Measurements from ENCODE around the gene HDAC1.
"Not testable (repeated sequence)": the region's sequence is repeated elsewhere in the genome, so short reads cannot be mapped to it uniquely, and the experiment has no call there.

The HDAC1 gene

DNA sequence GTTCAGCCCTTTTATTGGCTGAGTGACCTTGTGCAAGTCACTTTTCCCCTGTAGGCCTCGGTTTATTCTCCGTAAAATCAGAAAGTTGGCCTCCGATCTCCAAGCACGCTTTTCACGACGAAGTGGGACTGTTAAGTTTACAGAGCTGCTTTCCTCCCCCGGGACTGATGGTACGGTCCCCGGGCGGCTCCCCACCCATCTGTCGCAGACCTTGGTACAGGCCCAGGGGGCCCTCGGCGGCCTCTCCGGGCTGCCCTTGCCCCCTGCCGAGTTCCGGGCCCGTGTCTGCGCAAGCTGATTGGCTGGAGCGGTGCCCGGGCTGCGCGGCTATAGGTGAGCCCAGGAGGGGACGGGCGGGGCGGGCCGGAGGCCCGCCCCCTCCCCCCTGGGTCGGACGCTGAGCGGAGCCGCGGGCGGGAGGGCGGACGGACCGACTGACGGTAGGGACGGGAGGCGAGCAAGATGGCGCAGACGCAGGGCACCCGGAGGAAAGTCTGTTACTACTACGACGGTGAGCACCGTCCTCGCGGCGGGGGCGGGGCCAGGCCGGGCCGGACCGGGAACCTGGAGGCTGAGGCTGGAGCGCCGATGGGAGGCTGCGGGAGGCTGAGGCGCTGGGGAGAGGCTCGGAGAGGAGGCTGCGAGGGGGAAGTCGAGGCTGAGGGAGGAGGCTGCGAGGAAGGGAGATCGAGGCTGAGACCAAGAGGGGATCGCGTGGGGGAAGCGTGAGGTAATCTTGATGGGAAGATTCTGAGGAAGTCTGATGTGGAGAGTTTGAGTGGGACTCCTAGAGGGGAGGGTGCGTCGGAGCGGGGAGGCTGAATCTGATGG lies at the start of gene HDAC1:
HDAC1 (plus strand) TSS at position 376 of the 831 bp plus-strand sequence; CDS start at position 463, 87 bp downstream.
- H3K36me3 Mint-ChIP-seq: peaks cover 25% of the 10 kb centered on the region
- peaks cover 55% of the 10 kb centered on the region for H3K4me1 Mint-ChIP-seq
- H3K27ac Mint-ChIP-seq: peak within 1 kb of the TSS; percentile 95
- no peaks in the 10 kb centered on the region for H3K9me3 Mint-ChIP-seq
- peak; percentile 97 for DNase-seq
- CTCF ChIA-PET: interaction anchor here (0.9 to 2.9 kb wide), 6 partner anchors 12 to 76 kb away, joined by 3 to 12 read pairs (median 6); no protein-coding TSS in a partner anchor
- peak within 1 kb of the TSS; percentile 100 for H3K4me3 Mint-ChIP-seq
- peaks cover 9% of the 10 kb centered on the region for H3K27me3 Mint-ChIP-seq

DNA sequence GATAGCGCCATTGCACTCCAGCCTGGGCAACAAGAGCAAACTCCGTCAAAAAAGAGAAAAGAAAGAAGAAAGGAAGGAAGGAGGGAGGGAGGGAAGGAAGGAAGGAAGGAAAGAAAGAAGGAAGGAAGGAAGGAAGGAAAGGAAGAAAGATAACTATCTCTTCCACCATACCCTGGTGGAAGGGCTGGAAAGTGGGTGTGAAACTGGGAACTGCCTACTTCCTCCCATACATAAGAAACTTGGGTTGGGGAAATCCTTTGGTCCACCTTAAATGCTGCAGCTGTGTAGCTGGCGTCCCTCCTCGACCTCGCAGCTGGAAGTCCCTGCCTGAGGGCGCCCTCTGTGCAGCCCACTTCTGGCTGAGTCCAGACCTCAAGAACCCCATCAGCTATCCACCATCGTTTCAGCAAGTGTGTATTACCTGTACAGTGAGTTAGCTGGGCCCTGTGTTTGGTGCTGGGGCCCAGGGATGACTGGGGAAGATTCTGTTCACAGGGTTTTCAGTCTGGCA lies 49.5 kb upstream of the HDAC1 start:
- H3K9me3 Mint-ChIP-seq: no peaks in the 10 kb centered on the region
- H3K36me3 Mint-ChIP-seq: no peaks in the 10 kb centered on the region
- H3K27ac Mint-ChIP-seq: no peak overlapping the region
- no peak for DNase-seq
- no peak overlapping the region for H3K4me3 Mint-ChIP-seq
- H3K27me3 Mint-ChIP-seq: peaks cover 20% of the 10 kb centered on the region
- CTCF ChIA-PET: interaction anchor here (0.8 to 1.1 kb wide), 2 partner anchors 11 to 23 kb away, joined by 3 read pairs; no protein-coding TSS in a partner anchor
- peaks cover 51% of the 10 kb centered on the region for H3K4me1 Mint-ChIP-seq

DNA sequence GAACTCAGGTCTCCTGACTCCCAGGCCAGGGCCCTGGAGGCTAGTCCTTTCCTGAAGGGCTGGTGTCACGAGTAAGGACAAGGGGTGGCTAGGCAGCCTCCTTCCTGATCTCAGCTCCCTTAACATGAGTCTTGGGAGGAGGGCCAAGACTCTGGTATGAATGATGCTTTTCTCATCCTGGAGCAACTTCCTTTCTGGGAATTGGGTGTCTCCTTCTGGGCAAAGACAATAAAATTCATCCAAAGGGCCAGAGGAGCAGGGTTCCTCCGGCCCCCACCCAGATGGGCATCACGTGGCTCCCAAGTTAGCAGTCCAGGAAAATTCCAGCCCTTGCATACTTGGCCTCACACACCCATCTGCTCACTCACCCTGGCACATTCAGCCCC lies 45.0 kb upstream of the HDAC1 start, which contains the start of gene FAM167B:
FAM167B (plus strand) TSS at position 335 of the 386 bp plus-strand sequence. CDS start 200 bp downstream, outside the sequence.
- CTCF ChIA-PET: interaction anchor here (1.2 to 4.2 kb wide), 3 partner anchors 12 to 31 kb away, joined by 4 to 16 read pairs (median 7); no protein-coding TSS in a partner anchor
- Mint-ChIP-seq H3K4me1 (peaks cover 66% of the 10 kb centered on the region), H3K9me3 (no peaks in the 10 kb centered on the region), H3K27me3 (no peaks in the 10 kb centered on the region), H3K27ac (peak within 1 kb of the TSS; percentile 96), H3K4me3 (peak within 1 kb of the TSS; percentile 67), H3K36me3 (peaks cover 8% of the 10 kb centered on the region)
- DNase-seq: no peak

DNA sequence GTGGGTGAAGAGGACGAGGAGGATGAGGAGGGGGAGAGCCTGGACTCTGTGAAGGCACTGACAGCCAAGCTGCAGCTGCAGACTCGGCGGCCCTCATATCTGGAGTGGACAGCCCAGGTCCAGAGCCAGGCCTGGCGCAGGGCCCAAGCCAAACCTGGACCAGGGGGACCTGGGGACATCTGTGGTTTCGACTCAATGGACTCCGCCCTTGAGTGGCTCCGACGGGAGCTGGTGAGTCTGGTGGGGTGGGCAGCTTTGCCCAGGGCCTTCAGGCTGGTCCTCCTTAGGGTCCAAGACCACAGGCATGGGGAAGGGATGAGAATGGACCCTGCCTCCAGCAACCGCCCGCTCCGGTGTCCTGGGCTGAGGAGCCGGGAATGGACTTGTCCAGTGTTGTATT lies 44.4 kb upstream of the HDAC1 start:
- Mint-ChIP-seq H3K9me3 (no peaks in the 10 kb centered on the region), H3K27ac (peak overlapping the region; percentile 96), H3K4me3 (peak overlapping the region; percentile 67), H3K36me3 (peaks cover 14% of the 10 kb centered on the region), H3K27me3 (no peaks in the 10 kb centered on the region), H3K4me1 (peaks cover 60% of the 10 kb centered on the region)
- DNase-seq: no peak
- CTCF ChIA-PET: interaction anchor here (1.1 to 5.9 kb wide), 12 partner anchors 9 to 103 kb away, joined by 4 to 61 read pairs (median 9); partner anchors contain the start of genes EIF3I, HDAC1 and TMEM234

DNA sequence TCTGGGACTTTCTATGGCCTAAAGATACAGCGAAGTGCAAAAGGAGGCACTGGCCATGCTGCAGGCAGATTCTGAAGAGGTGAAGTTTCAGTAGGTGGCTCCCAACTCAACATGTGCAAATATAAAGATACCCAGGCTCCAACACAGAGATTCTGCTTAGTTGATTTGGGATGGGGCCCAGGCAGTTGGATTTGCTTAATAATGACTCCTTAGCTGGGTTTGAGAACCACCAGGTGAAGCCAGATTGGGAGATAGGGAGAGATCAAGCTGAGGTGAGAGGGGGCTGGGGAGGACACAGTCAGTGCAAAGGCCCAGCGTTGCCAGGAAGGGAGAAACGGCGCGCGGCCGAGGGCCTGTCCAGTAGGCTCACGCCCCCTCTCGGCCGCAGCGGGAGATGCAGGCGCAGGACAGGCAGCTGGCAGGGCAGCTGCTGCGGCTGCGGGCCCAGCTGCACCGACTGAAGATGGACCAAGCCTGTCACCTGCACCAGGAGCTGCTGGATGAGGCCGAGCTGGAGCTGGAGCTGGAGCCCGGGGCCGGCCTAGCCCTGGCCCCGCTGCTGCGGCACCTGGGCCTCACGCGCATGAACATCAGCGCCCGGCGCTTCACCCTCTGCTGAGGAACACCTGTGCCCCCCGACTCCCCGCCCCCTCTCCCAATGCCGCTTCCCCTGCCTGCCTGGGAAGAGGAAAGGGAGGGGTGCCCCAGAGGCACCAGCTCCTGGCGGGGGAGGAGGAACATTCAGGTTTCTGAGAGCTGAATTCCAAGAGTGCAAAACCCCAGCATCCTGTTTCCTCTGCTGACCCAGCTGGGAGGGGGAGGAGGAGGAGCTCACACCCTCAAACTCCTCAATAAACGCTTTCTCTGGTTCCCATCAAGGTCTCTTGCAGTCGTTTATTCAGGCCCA lies 43.6 kb upstream of the HDAC1 start:
- Mint-ChIP-seq H3K4me3 (peak overlapping the region; percentile 67), H3K27me3 (no peaks in the 10 kb centered on the region), H3K4me1 (peaks cover 55% of the 10 kb centered on the region), H3K36me3 (peaks cover 21% of the 10 kb centered on the region), H3K27ac (peak overlapping the region; percentile 96), H3K9me3 (no peaks in the 10 kb centered on the region)
- CTCF ChIA-PET: interaction anchor here (0.9 to 5.9 kb wide), 19 partner anchors 9 to 175 kb away, joined by 3 to 61 read pairs (median 5); partner anchors contain the start of genes EIF3I, HDAC1, TMEM234 and TMEM39B
- DNase-seq: peak; percentile 85

DNA sequence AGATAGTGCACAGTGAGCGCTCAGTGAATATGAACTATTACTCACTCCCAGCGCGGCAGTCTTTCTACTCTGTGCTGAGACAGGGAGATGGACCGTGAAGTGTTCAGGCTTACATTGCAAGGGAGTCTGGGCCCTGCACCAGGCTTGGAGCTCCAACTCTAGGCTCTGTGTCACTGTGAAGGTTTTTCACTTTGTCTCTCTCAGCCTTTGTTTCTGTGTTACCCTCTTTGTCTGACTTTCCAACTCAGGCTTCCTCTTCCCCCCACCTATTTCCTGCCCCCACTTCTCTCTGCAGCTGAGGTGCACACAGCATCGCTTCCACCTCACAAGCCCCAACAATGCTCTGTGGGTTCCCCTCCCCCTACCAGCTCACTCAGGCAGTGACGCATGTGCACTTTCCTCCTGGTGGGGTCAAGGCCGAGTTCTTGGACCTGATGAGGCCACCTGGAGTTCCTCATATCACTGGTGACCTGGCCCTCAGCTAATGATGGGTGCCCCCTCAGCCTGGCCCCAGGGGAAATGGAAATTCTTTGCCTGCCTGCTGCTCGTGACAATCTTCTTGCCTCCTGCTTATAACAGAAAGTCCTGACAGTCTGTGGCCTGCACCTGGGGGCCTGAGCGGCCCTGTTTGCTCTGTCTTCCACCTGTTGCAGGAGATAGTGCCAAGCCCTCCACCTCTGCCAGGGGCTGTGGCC lies 41.9 kb upstream of the HDAC1 start:
- Mint-ChIP-seq H3K27me3 (no peaks in the 10 kb centered on the region), H3K4me1 (peaks cover 58% of the 10 kb centered on the region), H3K4me3 (peak overlapping the region; percentile 99), H3K9me3 (no peaks in the 10 kb centered on the region), H3K36me3 (peaks cover 32% of the 10 kb centered on the region), H3K27ac (peak overlapping the region; percentile 96)
- CTCF ChIA-PET: interaction anchor here (1.0 to 5.9 kb wide), 7 partner anchors 9 to 34 kb away, joined by 3 to 61 read pairs (median 22); partner anchors contain the start of genes EIF3I and TMEM234
- DNase-seq: peak; percentile 91

DNA sequence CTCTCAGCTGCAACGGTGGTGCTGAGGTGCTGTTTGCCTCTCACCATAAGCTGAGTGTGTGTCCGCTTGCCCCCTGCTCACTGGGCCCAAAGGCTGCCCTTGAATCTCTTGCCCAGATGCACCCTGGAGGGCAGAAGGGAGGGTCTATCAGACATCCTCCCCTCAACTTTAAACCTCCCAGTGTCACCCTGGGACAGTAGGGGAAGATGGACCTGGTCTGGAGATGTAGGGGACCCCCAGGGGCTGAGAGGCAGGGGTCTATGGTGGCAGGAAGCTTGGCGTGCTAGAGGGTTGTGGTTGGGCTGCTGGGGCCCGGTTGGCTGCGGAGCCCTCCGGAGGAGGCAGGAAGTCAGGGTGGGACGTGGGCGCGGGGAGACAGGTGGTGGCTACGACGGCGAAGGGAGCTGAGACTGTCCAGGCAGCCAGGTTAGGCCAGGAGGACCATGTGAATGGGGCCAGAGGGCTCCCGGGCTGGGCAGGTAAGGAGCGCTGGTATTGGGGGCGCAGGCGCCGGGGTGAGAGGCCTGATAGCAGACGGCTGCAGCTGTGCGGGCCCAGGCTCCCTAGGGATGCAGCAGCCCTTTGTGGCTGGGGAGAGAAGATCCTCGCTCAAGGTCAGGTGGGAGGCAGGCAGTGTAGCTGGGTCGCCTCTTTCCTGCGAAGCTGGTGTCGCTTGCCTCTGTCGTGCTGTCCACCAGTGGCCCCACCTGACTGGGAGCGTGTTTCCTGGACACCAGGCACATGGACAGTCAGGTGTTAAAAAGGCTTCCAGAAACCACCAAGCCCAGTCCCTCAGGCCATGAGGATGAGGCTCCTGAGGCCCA lies 40.8 kb upstream of the HDAC1 start, which contains the start of gene LCK:
LCK (plus strand) TSS at position 373 of the 824 bp plus-strand sequence. CDS start 23,065 bp downstream, outside the sequence.
- H3K4me1 Mint-ChIP-seq: peaks cover 55% of the 10 kb centered on the region
- peak within 1 kb of the TSS; percentile 99 for H3K4me3 Mint-ChIP-seq
- peak; percentile 78 for DNase-seq
- CTCF ChIA-PET: interaction anchor here (3.5 to 5.9 kb wide), 4 partner anchors 13 to 35 kb away, joined by 16 to 61 read pairs (median 36); no protein-coding TSS in a partner anchor
- H3K36me3 Mint-ChIP-seq: peaks cover 38% of the 10 kb centered on the region
- no peaks in the 10 kb centered on the region for H3K9me3 Mint-ChIP-seq
- H3K27me3 Mint-ChIP-seq: no peaks in the 10 kb centered on the region
- peak within 1 kb of the TSS; percentile 96 for H3K27ac Mint-ChIP-seq

DNA sequence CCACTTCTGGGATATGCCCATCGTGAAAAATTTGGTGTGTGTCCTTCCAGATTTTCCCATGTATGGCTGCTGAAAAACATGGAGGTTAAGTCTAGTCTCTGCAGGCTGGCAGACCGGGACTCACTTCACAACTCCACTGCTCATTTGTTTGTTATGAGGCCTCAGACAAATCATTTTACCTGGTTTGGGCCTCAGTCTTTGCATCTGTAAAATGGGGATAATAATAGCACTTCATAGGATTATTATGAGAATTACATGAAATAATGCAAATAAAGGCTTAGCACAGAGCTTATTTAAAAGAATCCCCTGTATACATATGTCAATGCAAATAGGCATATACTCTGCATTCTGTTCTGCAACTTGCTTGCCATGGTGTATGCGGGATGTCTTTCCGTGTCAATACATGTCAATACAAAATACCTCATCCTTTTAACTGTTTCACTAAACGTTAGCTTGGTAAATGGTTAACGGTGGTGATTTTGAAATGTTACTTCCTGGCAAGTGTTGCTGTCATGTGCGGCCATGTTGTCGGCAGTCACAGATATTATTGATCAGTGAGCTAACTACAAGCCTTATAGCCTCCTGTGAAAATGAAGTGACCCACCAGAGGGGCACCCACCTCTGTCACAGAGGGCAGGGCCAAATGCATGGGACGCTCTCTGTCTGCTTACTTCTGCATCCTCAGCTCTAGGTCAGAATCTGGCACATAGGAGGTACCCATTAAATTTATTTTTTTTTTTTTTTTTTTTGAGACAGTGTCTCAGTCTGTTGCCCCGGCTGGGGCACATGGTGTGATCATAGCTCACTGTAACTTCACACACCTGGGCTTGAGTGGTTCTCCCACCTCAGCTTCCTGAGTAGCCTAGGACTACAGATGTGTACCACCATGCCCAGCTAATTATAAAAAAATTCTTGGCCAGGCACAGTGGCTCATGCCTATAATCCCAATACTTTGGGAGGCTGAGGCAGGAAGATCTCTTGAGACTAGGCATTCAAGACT lies 36.5 kb upstream of the HDAC1 start:
- Mint-ChIP-seq H3K4me3 (peak overlapping the region; percentile 99), H3K36me3 (peaks cover 60% of the 10 kb centered on the region), H3K9me3 (no peaks in the 10 kb centered on the region), H3K27ac (peak overlapping the region; percentile 93), H3K27me3 (no peaks in the 10 kb centered on the region), H3K4me1 (peaks cover 44% of the 10 kb centered on the region)
- CTCF ChIA-PET: interaction anchor here (1.7 to 3.3 kb wide), 2 partner anchors 14 to 39 kb away, joined by 11 to 12 read pairs; no protein-coding TSS in a partner anchor
- DNase-seq: peak; percentile 49

DNA sequence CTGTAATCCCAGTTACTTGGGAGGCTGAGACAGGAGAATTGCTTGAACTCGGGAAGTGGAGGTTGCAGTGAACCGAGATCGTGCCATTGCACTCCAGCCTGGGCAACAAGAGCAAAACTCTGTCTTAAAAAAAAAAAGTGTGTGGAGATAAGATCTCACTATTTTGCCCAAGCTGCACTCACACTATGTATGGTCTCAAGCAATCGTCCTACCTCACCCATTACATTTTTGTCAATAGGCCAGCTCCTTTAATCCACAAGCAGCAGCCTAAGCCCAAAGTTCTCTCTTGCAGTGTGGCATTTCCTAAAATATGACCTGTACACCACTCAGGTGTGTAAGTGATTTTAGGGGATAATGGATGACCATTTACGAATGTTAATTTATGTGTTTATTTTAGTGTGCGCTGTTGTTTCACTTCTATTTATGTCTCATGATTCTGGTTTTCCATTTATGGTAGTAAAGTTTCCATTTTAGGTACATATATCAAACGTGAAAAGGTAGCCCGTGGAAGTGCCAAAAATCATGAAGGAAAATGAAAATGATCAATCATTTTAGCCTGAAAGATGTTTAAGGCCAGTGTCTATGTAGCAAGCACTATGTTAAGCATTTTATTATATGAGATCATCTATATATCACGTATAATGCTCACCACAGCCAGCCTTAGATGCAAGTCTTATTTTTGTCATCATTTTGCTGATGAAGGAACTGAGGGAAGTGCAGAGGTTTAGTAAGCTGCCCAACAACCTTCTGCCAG lies 35.2 kb upstream of the HDAC1 start:
- H3K9me3 Mint-ChIP-seq: no peaks in the 10 kb centered on the region
- H3K27me3 Mint-ChIP-seq: no peaks in the 10 kb centered on the region
- peaks cover 46% of the 10 kb centered on the region for H3K4me1 Mint-ChIP-seq
- H3K27ac Mint-ChIP-seq: peak overlapping the region; percentile 96
- H3K36me3 Mint-ChIP-seq: peaks cover 59% of the 10 kb centered on the region
- CTCF ChIA-PET: interaction anchor here (1.0 to 3.3 kb wide), 5 partner anchors 8 to 41 kb away, joined by 3 to 12 read pairs (median 5); no protein-coding TSS in a partner anchor
- H3K4me3 Mint-ChIP-seq: peak overlapping the region; percentile 81
- DNase-seq: no peak

DNA sequence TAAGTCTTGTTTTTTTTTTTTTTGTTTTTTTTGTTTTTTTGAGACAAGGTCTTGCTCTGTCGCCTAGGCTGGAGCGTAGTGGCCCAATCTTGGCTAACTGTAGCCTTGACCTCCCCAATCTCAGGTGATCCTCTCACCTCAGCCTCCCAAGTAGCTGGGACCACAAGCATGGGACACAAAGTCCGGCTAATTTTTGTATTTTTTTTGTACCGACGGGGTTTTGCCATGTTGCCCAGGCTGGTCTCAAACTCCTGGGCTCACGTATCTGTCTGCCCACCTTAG lies 34.7 kb upstream of the HDAC1 start:
- H3K27ac Mint-ChIP-seq: peak overlapping the region; percentile 96
- CTCF ChIA-PET: interaction anchor here (1.0 to 3.3 kb wide), 4 partner anchors 9 to 34 kb away, joined by 3 to 11 read pairs (median 4); no protein-coding TSS in a partner anchor

DNA sequence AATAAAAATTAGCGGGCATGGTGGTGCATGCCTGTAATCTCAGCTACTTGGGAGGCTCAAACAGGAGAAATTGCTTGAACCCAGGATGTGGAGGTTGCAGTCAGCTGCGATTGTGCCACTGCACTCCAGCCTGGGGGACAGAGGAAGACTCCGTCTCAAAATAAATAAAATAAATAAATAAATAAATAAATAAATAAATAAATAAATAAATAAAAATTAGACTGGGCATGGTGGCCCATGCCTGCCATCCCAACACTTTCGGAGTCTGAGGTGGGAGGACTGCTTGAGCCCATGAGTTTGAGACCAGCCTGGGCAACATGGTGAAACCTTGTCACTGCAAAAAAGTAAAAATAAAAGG lies 28.7 kb upstream of the HDAC1 start:
- Mint-ChIP-seq H3K27ac (peak overlapping the region; percentile 86), H3K36me3 (peaks cover 37% of the 10 kb centered on the region), H3K4me1 (peaks cover 64% of the 10 kb centered on the region)
- CTCF ChIA-PET: interaction anchor here (1.0 to 4.4 kb wide), 2 partner anchors 14 to 22 kb away, joined by 3 to 23 read pairs; no protein-coding TSS in a partner anchor
- not testable (repeated sequence) for H3K4me3 Mint-ChIP-seq, H3K27me3 Mint-ChIP-seq, DNase-seq, H3K9me3 Mint-ChIP-seq

More for the DNA sequence above, 34.7 kb upstream of the HDAC1 start:
- H3K36me3 Mint-ChIP-seq: peaks cover 54% of the 10 kb centered on the region
- DNase-seq: no peak
- H3K9me3 Mint-ChIP-seq: no peaks in the 10 kb centered on the region
- peak overlapping the region; percentile 81 for H3K4me3 Mint-ChIP-seq
- no peaks in the 10 kb centered on the region for H3K27me3 Mint-ChIP-seq
- peaks cover 46% of the 10 kb centered on the region for H3K4me1 Mint-ChIP-seq

Data from activated naive CD4-positive, alpha-beta T cell treated with anti-CD3 and anti-CD28 coated beads, Interleukin-2, amount 10 ng/mL, durations not matched to agents 7 days and 5 days (primary cell).